SH-SY5Y (cell line): ENCODE measurements around the gene ITPK1.

Experiments used
- GATA2 ChIP-seq: IDR thresholded peaks from 2 replicates; pipeline ENCODE4 v1.6.1; 2011; ENCODE audit warnings: mild to moderate bottlenecking, low read depth, low read length
- GATA3 ChIP-seq: IDR thresholded peaks from 2 replicates; pipeline ENCODE4 v1.6.1; 2011; ENCODE audit warnings: low read depth, mild to moderate bottlenecking, low read length, moderate library complexity

DNA sequence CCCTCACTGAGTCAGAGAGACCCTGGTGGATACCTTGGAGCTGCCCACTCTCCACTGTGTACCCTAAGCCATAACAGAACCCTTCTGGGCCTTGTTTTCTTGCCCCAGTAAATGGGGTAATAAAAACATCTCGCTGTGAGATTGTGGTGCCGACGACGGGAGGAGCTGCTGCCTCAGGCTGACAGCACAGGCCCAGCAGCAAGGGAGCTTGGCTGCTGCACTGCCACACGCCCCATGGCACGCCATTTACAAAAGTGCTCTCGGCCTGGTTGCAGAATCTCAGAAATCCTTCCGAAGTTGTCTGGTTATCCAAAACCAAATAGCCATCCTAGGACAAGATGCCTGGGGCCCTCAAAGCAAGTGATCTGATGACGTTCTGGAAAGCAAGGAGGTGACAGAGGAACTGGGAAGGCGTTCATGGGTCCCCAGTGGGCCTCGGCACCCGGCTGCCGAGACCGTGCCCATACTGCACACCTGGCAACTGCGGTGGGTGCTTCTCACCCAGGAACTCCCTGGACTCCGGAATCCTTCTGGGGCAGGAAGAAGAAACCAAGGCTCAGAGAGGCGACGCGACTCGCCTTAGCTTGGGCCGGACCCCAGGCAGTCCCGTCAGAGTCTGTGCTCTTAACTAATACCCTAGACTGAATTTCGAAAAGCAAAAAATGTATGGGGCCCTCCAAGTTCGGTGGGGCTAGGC is 166.1 kb downstream of the ITPK1 start:
- TF ChIP-seq GATA3: no peak
- TF ChIP-seq GATA2: no peak
